AG08395 (cell line): Measurements from ENCODE around the gene CCDC28A.

Source experiments
- DNase-seq: peaks from one replicate; pipeline ENCODE4 v3.0.0; 2012; ENCODE audit warnings: mixed read lengths, low spot score

CCDC28A gene

GRCh38 chr6:138833816-138834539, 60.4 kb downstream of the CCDC28A start:
- no peak for DNase-seq

- no peak for DNase-seq
Measured at GRCh38 chr6:138837246-138837645, 63.7 kb downstream of the CCDC28A start.
